AG10803 (cell line): ENCODE data around the gene FAAH.

Experiments used
- DNase-seq: peaks from one replicate; pipeline ENCODE4 v3.0.0; 2010; ENCODE audit warnings: low read depth
- H3K4me3 ChIP-seq: 2 replicates; pipeline ENCODE4 v1.5.1; 2011; ENCODE audit warnings: mild to moderate bottlenecking, low read length, control low read depth
- CTCF ChIP-seq: conservative IDR thresholded peaks from 2 replicates; pipeline ENCODE4 v1.5.1; 2011; ENCODE audit warnings: mild to moderate bottlenecking, low read length, control low read depth, inconsistent platforms

Gene FAAH

GRCh38 chr1:46379996-46380395 lies 14.1 kb upstream of the FAAH start:
- no peak for DNase-seq
- TF ChIP-seq CTCF: no peak

GRCh38 chr1:46380508-46380907 lies 13.6 kb upstream of the FAAH start:
- H3K4me3 ChIP-seq: no peak overlapping the region
- no peak for DNase-seq
- TF ChIP-seq CTCF: no peak

More at GRCh38 chr1:46379996-46380395, 14.1 kb upstream of the FAAH start:
- H3K4me3 ChIP-seq: no peak overlapping the region

- no peak for DNase-seq
- no peak overlapping the region for H3K4me3 ChIP-seq
- no peak for TF ChIP-seq CTCF
Measured at GRCh38 chr1:46393510-46393909, 607 bp upstream of the FAAH start.

GRCh38 chr1:46394872-46395465 lies 852 bp downstream of the FAAH start:
- DNase-seq: no peak
- no peak for TF ChIP-seq CTCF
- no peak overlapping the region for H3K4me3 ChIP-seq

- no peak overlapping the region for H3K4me3 ChIP-seq
- DNase-seq: no peak
- no peak for TF ChIP-seq CTCF
Measured at GRCh38 chr1:46396441-46397398, 2.6 kb downstream of the FAAH start.

- no peak for DNase-seq
- TF ChIP-seq CTCF: no peak
- H3K4me3 ChIP-seq: no peak overlapping the region
Measured at GRCh38 chr1:46399307-46399706, 5.2 kb downstream of the FAAH start.

- DNase-seq: no peak
- TF ChIP-seq CTCF: no peak
- H3K4me3 ChIP-seq: no peak overlapping the region
Measured at GRCh38 chr1:46400421-46400820, 6.3 kb downstream of the FAAH start.
